ENCODE data around the gene GAN.

The GAN gene, protein sequence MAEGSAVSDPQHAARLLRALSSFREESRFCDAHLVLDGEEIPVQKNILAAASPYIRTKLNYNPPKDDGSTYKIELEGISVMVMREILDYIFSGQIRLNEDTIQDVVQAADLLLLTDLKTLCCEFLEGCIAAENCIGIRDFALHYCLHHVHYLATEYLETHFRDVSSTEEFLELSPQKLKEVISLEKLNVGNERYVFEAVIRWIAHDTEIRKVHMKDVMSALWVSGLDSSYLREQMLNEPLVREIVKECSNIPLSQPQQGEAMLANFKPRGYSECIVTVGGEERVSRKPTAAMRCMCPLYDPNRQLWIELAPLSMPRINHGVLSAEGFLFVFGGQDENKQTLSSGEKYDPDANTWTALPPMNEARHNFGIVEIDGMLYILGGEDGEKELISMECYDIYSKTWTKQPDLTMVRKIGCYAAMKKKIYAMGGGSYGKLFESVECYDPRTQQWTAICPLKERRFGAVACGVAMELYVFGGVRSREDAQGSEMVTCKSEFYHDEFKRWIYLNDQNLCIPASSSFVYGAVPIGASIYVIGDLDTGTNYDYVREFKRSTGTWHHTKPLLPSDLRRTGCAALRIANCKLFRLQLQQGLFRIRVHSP

GRCh38 chr16:81314603-81315270 is at the start of gene GAN:
GAN (plus strand) TSS chr16:81314962; CDS start chr16:81315114, 152 bp downstream.
- peaks cover 17% of the 10 kb centered on the region for H3K4me1 ChIP-seq (ENCODE audit: control insufficient read depth, insufficient read depth, low read length)
- H3K36me3 ChIP-seq (ENCODE audit: control insufficient read depth, insufficient read depth, low read length), result no peaks in the 10 kb centered on the region
- H3K9ac ChIP-seq (ENCODE audit: low read length), result peak within 1 kb of the TSS; percentile 70
- peak within 1 kb of the TSS; percentile 89 for H3K27ac ChIP-seq (ENCODE audit: low read depth, low read length)
- no peaks in the 10 kb centered on the region for H3K27me3 ChIP-seq (ENCODE audit: control insufficient read depth, insufficient read depth, low read length)
- peak within 1 kb of the TSS; percentile 91 for H3K4me3 ChIP-seq (ENCODE audit: low read length)

GRCh38 chr16:81265052-81265451 is 49.7 kb upstream of the GAN start:
- Histone ChIP-seq H3K9ac (ENCODE audit: low read length) (no peak overlapping the region), H3K4me3 (ENCODE audit: low read length) (no peak overlapping the region), H3K36me3 (ENCODE audit: control insufficient read depth, insufficient read depth, low read length) (no peaks in the 10 kb centered on the region), H3K27me3 (ENCODE audit: control insufficient read depth, insufficient read depth, low read length) (no peaks in the 10 kb centered on the region), H3K27ac (ENCODE audit: low read depth, low read length) (no peak overlapping the region), H3K4me1 (ENCODE audit: control insufficient read depth, insufficient read depth, low read length) (peaks cover 25% of the 10 kb centered on the region)

GRCh38 chr16:81265658-81266451 is 48.9 kb upstream of the GAN start:
- Histone ChIP-seq H3K36me3 (ENCODE audit: control insufficient read depth, insufficient read depth, low read length) (no peaks in the 10 kb centered on the region), H3K9ac (ENCODE audit: low read length) (no peak overlapping the region), H3K27ac (ENCODE audit: low read depth, low read length) (peak overlapping the region; percentile 75), H3K4me1 (ENCODE audit: control insufficient read depth, insufficient read depth, low read length) (peaks cover 25% of the 10 kb centered on the region), H3K4me3 (ENCODE audit: low read length) (peak overlapping the region; percentile 1), H3K27me3 (ENCODE audit: control insufficient read depth, insufficient read depth, low read length) (no peaks in the 10 kb centered on the region)

- Histone ChIP-seq H3K4me3 (ENCODE audit: low read length) (peak overlapping the region; percentile 1), H3K9ac (ENCODE audit: low read length) (no peak overlapping the region), H3K36me3 (ENCODE audit: control insufficient read depth, insufficient read depth, low read length) (no peaks in the 10 kb centered on the region), H3K4me1 (ENCODE audit: control insufficient read depth, insufficient read depth, low read length) (peaks cover 25% of the 10 kb centered on the region), H3K27me3 (ENCODE audit: control insufficient read depth, insufficient read depth, low read length) (no peaks in the 10 kb centered on the region), H3K27ac (ENCODE audit: low read depth, low read length) (peak overlapping the region; percentile 75)
Measured at GRCh38 chr16:81266680-81267095, 48.1 kb upstream of the GAN start.

- Histone ChIP-seq H3K27me3 (ENCODE audit: control insufficient read depth, insufficient read depth, low read length) (no peaks in the 10 kb centered on the region), H3K4me3 (ENCODE audit: low read length) (no peak overlapping the region), H3K9ac (ENCODE audit: low read length) (no peak overlapping the region), H3K27ac (ENCODE audit: low read depth, low read length) (no peak overlapping the region), H3K4me1 (ENCODE audit: control insufficient read depth, insufficient read depth, low read length) (peaks cover 34% of the 10 kb centered on the region), H3K36me3 (ENCODE audit: control insufficient read depth, insufficient read depth, low read length) (no peaks in the 10 kb centered on the region)
Measured at GRCh38 chr16:81268509-81268908, 46.3 kb upstream of the GAN start.

- no peaks in the 10 kb centered on the region for H3K36me3 ChIP-seq (ENCODE audit: control insufficient read depth, insufficient read depth, low read length)
- H3K27me3 ChIP-seq (ENCODE audit: control insufficient read depth, insufficient read depth, low read length), result no peaks in the 10 kb centered on the region
- H3K4me3 ChIP-seq (ENCODE audit: low read length), result no peak overlapping the region
- no peak overlapping the region for H3K9ac ChIP-seq (ENCODE audit: low read length)
- peaks cover 9% of the 10 kb centered on the region for H3K4me1 ChIP-seq (ENCODE audit: control insufficient read depth, insufficient read depth, low read length)
- peak overlapping the region; percentile 77 for H3K27ac ChIP-seq (ENCODE audit: low read depth, low read length)
Measured at GRCh38 chr16:81273223-81273950, 41.4 kb upstream of the GAN start.

DNA sequence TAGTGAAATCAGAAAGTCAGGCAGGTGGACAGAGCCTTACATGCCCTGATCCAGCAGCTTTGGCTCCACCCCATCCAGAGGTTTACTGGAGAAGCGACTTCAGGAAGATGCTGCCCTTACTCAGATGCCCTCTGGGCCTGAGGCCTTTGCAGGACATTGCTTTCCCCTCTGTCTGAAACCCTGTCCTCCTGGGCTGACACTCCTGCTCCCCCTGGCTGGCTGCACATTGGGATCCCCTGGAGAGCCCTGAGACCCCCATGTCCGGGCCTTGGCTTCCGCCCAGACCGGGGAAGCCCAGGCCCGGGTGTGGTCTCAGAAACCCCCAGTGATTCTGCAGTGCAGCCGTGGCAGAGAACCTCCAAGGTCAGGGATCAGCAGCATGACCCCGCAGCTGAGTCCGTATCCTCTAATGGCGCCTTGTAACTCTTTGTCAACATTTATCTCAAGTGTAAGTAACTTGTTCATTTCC is 39.7 kb upstream of the GAN start:
- Histone ChIP-seq H3K36me3 (ENCODE audit: control insufficient read depth, insufficient read depth, low read length) (no peaks in the 10 kb centered on the region), H3K4me3 (ENCODE audit: low read length) (no peak overlapping the region), H3K4me1 (ENCODE audit: control insufficient read depth, insufficient read depth, low read length) (peaks cover 9% of the 10 kb centered on the region), H3K9ac (ENCODE audit: low read length) (no peak overlapping the region), H3K27ac (ENCODE audit: low read depth, low read length) (no peak overlapping the region), H3K27me3 (ENCODE audit: control insufficient read depth, insufficient read depth, low read length) (no peaks in the 10 kb centered on the region)

- no peak overlapping the region for H3K4me3 ChIP-seq (ENCODE audit: low read length)
- peaks cover 9% of the 10 kb centered on the region for H3K4me1 ChIP-seq (ENCODE audit: control insufficient read depth, insufficient read depth, low read length)
- H3K36me3 ChIP-seq (ENCODE audit: control insufficient read depth, insufficient read depth, low read length), result no peaks in the 10 kb centered on the region
- H3K27me3 ChIP-seq (ENCODE audit: control insufficient read depth, insufficient read depth, low read length), result no peaks in the 10 kb centered on the region
- no peak overlapping the region for H3K9ac ChIP-seq (ENCODE audit: low read length)
- H3K27ac ChIP-seq (ENCODE audit: low read depth, low read length), result no peak overlapping the region
Measured at GRCh38 chr16:81275795-81276194, 39.0 kb upstream of the GAN start.

DNA sequence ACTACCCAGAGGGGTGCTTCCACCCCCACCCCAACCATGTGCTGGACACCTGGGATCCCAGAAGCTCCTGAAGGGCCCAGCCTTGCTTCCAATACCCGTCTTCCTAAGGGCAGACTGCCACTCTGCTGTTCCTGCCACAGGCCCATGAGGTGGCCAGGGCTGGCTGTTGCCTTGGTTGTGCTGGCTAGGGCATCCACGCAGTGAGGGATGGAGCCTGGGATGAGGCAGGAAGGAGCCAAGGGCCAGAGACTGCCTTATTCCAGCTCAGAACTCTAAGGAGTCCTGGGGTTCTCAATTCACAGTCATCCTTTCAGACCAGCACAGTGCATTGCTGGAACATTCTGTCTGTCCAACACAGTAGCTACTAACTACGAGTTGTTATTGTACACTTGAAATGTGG is 38.4 kb upstream of the GAN start:
- H3K36me3 ChIP-seq (ENCODE audit: control insufficient read depth, insufficient read depth, low read length), result no peaks in the 10 kb centered on the region
- no peaks in the 10 kb centered on the region for H3K27me3 ChIP-seq (ENCODE audit: control insufficient read depth, insufficient read depth, low read length)
- H3K9ac ChIP-seq (ENCODE audit: low read length), result peak overlapping the region; percentile 4
- no peak overlapping the region for H3K4me3 ChIP-seq (ENCODE audit: low read length)
- peaks cover 9% of the 10 kb centered on the region for H3K4me1 ChIP-seq (ENCODE audit: control insufficient read depth, insufficient read depth, low read length)
- H3K27ac ChIP-seq (ENCODE audit: low read depth, low read length), result peak overlapping the region; percentile 13

- Histone ChIP-seq H3K36me3 (ENCODE audit: control insufficient read depth, insufficient read depth, low read length) (no peaks in the 10 kb centered on the region), H3K9ac (ENCODE audit: low read length) (no peak overlapping the region), H3K27me3 (ENCODE audit: control insufficient read depth, insufficient read depth, low read length) (no peaks in the 10 kb centered on the region), H3K4me3 (ENCODE audit: low read length) (no peak overlapping the region), H3K4me1 (ENCODE audit: control insufficient read depth, insufficient read depth, low read length) (peaks cover 6% of the 10 kb centered on the region), H3K27ac (ENCODE audit: low read depth, low read length) (no peak overlapping the region)
Measured at GRCh38 chr16:81277541-81278080, 37.2 kb upstream of the GAN start.

- no peak overlapping the region for H3K27ac ChIP-seq (ENCODE audit: low read depth, low read length)
- no peaks in the 10 kb centered on the region for H3K36me3 ChIP-seq (ENCODE audit: control insufficient read depth, insufficient read depth, low read length)
- no peak overlapping the region for H3K4me3 ChIP-seq (ENCODE audit: low read length)
- no peaks in the 10 kb centered on the region for H3K27me3 ChIP-seq (ENCODE audit: control insufficient read depth, insufficient read depth, low read length)
- H3K9ac ChIP-seq (ENCODE audit: low read length), result no peak overlapping the region
- no peaks in the 10 kb centered on the region for H3K4me1 ChIP-seq (ENCODE audit: control insufficient read depth, insufficient read depth, low read length)
Measured at GRCh38 chr16:81278526-81278925, 36.2 kb upstream of the GAN start.
